ENCODE data around the gene ZNF485. TPM values are rescaled to one million over a fixed set of nuclear protein-coding genes. Genes with fewer than 3 reads are reported as not detected.

ZNF485 gene
- total and polyA plus RNA-seq, 2 experiments from 2014 or later, result 1.0 to 2.5 TPM

Other genes with a start within 250 kb of the ZNF485 start
- gene FXYD4, start 234.8 kb upstream of the ZNF485 start, total RNA-seq, result not detected in 2 replicates
- gene FXYD4, start 234.8 kb upstream of the ZNF485 start, polyA plus RNA-seq, result 0.67 TPM in 1 of 2 replicates, not detected in the other
- 180 and 189 TPM in 2 replicates for gene HNRNPF, start 197.3 kb upstream of the ZNF485 start, total RNA-seq
- 111 and 130 TPM in 2 replicates for gene HNRNPF, start 197.3 kb upstream of the ZNF485 start, polyA plus RNA-seq
- gene ZNF487, start 169.3 kb upstream of the ZNF485 start, total RNA-seq, result 8.8 and 9.0 TPM in 2 replicates
- gene ZNF487, start 169.3 kb upstream of the ZNF485 start, polyA plus RNA-seq, result 5.3 and 6.0 TPM in 2 replicates
- gene ZNF239, start 31.8 kb upstream of the ZNF485 start, total RNA-seq, result 2.5 and 6.1 TPM in 2 replicates
- gene ZNF239, start 31.8 kb upstream of the ZNF485 start, polyA plus RNA-seq, result 2.8 and 5.0 TPM in 2 replicates
- 32.0 and 42.8 TPM in 2 replicates for gene ZNF32, start 42.4 kb downstream of the ZNF485 start, total RNA-seq
- gene ZNF32, start 42.4 kb downstream of the ZNF485 start, polyA plus RNA-seq, result 50.6 and 55.7 TPM in 2 replicates